Brain microvascular endothelial cell (primary cell): ENCODE data around the gene CCDC13.

ENCODE experiments used
- DNase-seq: peaks from one replicate; pipeline ENCODE4 v3.0.0-alpha.2; 2020
- H3K27ac ChIP-seq: fragments of 250-450 bp; sonication (Bioruptor Pico); 2 replicates; pipeline ENCODE4 v1.5.1; 2020; ENCODE audit warnings: mild to moderate bottlenecking, moderate library complexity
- H3K27me3 ChIP-seq: fragments of 250-450 bp; sonication (Bioruptor Pico); replicated peaks from 2 replicates; pipeline ENCODE4 v1.5.1; 2020; ENCODE audit warnings: mild to moderate bottlenecking
- H3K36me3 ChIP-seq: fragments of 250-450 bp; sonication (Bioruptor Pico); replicated peaks from 2 replicates; pipeline ENCODE4 v1.5.1; 2020; ENCODE audit warnings: mild to moderate bottlenecking
- H3K4me3 ChIP-seq: 2 replicates; pipeline ENCODE4 v1.5.1; 2011; ENCODE audit warnings: low read depth, mild to moderate bottlenecking, control low read depth, low read length, moderate library complexity
- CTCF ChIP-seq: IDR thresholded peaks from 2 replicates; pipeline ENCODE4 v1.5.1; 2011; ENCODE audit warnings: low read depth, mild to moderate bottlenecking, moderate library complexity, low read length, control low read depth, inconsistent platforms; ENCODE audit errors: missing control alignments
- in situ Hi-C: cut with HindIII; loops from 2 replicates; pipeline ENCODE4 v1.10.0; 2017; ENCODE audit warnings: low sequenced_read_pairs, low pct_ligation_motif_present

The CCDC13 gene

GRCh38 chr3:42780398-42780797 lies 7.3 kb upstream of the CCDC13 start:
- in situ Hi-C loops, result no loop called here
- H3K27me3 ChIP-seq, result no peaks in the 10 kb centered on the region
- H3K27ac ChIP-seq, result no peak overlapping the region
- no peak for DNase-seq
- H3K4me3 ChIP-seq, result no peak overlapping the region
- peaks cover 7% of the 10 kb centered on the region for H3K36me3 ChIP-seq
- no peak for TF ChIP-seq CTCF

- H3K36me3 ChIP-seq, result peaks cover 5% of the 10 kb centered on the region
- no peaks in the 10 kb centered on the region for H3K27me3 ChIP-seq
- in situ Hi-C loops, result no loop called here
- no peak overlapping the region for H3K27ac ChIP-seq
- no peak for TF ChIP-seq CTCF
- no peak overlapping the region for H3K4me3 ChIP-seq
- no peak for DNase-seq
Observed at GRCh38 chr3:42778644-42779043, 5.6 kb upstream of the CCDC13 start.

GRCh38 chr3:42773409-42773751 lies 327 bp upstream of the CCDC13 start:
- in situ Hi-C loops, result no loop called here

GRCh38 chr3:42771271-42771670 lies 1.8 kb downstream of the CCDC13 start:
- no peak overlapping the region for H3K4me3 ChIP-seq
- in situ Hi-C loops, result no loop called here
- no peaks in the 10 kb centered on the region for H3K27me3 ChIP-seq
- DNase-seq, result no peak
- no peaks in the 10 kb centered on the region for H3K36me3 ChIP-seq
- TF ChIP-seq CTCF, result no peak
- no peak overlapping the region for H3K27ac ChIP-seq

More at GRCh38 chr3:42773409-42773751, 327 bp upstream of the CCDC13 start:
- H3K27ac ChIP-seq, result peak overlapping the region; percentile 32
- no peak for DNase-seq
- TF ChIP-seq CTCF, result no peak
- no peaks in the 10 kb centered on the region for H3K27me3 ChIP-seq
- peak overlapping the region; percentile 56 for H3K4me3 ChIP-seq
- H3K36me3 ChIP-seq, result no peaks in the 10 kb centered on the region

- H3K27me3 ChIP-seq, result no peaks in the 10 kb centered on the region
- H3K4me3 ChIP-seq, result no peak overlapping the region
- no peaks in the 10 kb centered on the region for H3K36me3 ChIP-seq
- no peak for TF ChIP-seq CTCF
- H3K27ac ChIP-seq, result no peak overlapping the region
- in situ Hi-C loops, result no loop called here
- no peak for DNase-seq
Observed at GRCh38 chr3:42769477-42770131, 3.4 kb downstream of the CCDC13 start.

- in situ Hi-C loops, result no loop called here
- no peak for TF ChIP-seq CTCF
- Histone ChIP-seq H3K36me3 (no peaks in the 10 kb centered on the region), H3K27ac (no peak overlapping the region), H3K27me3 (no peaks in the 10 kb centered on the region), H3K4me3 (no peak overlapping the region)
- DNase-seq, result no peak
Observed at GRCh38 chr3:42764561-42765295, 8.3 kb downstream of the CCDC13 start.
